Left hindlimb (tissue), 1 donor: ENCODE measurements around the gene NRSN2.

Experiments
- DNase-seq: peaks from one replicate; pipeline ENCODE4 v3.0.0-alpha.2; 2018

The NRSN2 gene

DNA sequence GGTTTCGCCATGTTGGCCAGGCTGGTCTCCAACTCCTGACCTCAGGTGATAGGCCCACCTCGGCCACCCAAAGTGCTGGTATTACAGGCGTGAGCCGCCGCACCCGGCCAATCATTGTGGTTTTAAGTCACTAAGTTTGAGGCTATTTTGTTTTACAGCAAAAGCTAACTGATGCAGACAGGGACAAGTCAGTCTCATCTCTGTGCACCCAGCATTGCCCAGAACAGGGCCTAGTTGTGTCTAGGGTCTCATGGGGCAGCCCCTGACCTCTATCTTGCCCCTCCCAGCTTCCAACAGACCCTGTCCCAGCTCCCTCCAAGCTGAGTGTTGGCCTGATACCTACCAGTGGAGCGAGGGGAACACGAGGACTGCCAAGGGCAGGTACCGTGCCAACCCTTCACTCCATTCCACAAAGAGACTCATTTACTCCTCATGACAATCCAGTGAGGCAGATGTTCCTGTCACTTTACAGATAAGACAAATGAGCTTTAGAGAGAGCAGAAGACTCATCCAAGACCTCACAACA lies 52.3 kb downstream of the NRSN2 start:
- no peak for DNase-seq

GRCh38 chr20:400128-400453 lies 53.2 kb downstream of the NRSN2 start:
- no peak for DNase-seq

DNA sequence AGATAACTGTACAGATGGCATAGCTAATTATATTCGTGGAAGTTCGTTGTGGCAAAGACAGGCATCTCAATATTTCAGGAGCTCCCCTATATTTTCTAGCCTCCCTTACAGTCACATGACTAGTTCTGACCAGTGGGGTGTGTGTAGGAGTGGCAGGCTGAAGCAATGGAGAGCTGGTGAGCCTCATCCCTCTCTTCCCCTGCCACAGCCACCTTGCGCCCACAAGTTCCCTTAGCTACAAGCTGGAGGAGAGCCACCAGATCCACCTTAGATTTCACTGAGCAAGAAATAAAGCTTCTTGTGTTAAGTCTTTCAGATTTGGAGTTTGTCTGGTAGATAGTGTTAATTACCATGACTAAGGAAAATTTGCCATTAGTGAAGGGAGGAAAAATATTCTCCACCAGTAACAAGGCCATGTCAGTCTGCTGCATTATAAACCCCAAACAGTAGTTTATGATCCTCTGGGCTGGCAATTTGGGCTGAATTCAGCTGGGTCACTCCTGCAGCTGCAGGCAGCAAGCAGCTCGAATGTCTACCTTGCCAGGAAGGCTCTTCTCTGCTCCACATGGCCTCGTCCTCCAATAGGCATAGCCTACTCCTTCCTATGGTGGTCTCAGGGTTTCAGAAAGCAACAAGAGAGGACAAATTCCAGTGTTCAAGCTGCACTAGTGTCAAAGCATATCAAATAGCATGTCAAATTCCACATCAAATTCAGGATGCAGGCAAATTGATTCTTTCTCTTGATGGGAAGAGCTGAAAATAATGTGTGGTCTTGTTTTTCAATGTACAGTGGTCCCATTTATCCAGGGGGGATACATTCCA lies 53.8 kb downstream of the NRSN2 start:
- DNase-seq: no peak

DNA sequence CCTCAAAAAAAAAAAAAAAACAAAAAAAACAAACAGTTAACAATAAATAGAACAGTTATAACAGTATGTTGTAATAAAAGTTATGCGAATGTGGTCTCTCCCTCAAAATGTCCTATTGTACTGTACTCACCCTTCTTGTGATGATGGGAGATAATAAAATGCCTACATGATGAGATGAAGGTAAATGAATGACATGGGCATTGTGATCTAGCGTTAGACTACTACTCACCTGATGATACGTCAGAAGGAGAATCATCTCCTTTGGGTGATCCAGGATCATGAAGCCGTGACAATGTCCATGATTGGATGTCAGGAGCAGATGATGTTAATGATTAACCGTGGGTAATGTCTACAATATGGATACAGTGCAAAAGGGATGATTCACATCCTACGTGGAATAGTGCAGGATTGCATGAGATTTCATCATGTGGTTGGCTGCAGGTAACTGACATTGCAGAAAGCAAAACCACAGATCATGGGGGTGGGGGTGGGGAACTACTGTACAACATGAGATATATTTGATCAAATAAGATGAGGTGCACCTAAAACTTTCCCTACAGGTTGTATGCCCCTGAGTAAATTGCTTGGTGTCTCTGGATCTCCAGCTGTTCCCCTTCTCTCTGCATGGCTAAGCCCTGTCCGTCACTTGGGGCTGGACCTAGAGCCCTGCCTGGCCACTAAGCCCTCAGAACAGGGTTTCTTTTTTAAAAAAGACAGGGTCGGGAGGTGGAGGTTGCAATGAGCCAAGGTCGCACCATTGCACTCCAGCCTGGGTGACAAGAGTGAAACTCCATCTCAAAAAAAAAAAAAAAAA lies 55.0 kb downstream of the NRSN2 start:
- DNase-seq: no peak

DNA sequence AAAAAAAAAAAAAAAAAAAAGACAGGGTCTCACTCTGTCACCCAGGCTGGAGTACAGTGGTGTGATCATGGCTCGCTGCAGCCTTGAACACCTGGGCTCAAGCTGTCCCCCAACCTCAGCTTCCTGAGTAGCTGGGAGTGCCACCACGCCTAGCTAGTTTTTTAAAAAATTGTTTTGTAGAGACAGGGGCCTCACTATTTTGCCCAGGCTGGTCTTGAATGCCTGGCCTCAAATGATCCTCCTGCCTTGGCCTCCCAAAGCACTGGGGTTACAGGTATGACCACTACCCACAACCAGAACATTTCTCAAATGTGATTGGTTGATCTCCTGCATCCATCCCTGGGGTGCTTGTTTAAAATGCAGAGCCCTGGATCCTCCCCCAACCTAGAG lies 55.6 kb downstream of the NRSN2 start:
- DNase-seq: no peak

DNA sequence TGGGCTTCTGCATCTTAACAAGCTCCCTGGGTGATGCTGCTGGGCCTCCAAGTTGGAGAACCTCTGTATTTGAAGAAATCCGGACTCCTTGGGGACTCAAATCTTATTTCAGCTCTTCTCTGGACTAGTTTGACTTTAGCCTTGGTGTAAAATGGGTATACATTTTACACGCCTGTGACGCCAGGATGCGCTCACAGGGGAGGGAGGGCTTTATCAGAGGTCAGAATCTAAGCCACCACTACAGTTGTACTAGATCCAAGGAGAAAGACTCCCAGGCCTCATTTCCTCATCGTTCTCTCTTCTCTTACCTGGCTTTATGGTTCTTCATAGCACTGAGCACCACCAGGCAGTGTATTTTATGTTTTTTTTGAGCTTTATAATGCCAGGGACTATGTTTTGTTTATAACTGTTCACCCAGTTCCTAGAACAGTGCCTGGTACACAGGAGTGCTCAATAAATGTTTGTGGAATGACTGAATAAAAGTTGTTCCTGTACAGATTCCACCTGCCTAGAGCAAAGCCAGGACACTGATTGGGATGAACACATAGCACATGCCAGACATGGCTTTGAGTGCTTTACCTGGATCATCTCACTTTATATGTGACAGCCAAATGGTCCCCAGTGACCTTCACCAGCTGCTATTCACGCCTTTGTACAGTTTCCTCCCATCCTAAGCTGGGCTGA lies 56.1 kb downstream of the NRSN2 start:
- no peak for DNase-seq

GRCh38 chr20:403582-403957 lies 56.7 kb downstream of the NRSN2 start:
- DNase-seq: no peak

DNA sequence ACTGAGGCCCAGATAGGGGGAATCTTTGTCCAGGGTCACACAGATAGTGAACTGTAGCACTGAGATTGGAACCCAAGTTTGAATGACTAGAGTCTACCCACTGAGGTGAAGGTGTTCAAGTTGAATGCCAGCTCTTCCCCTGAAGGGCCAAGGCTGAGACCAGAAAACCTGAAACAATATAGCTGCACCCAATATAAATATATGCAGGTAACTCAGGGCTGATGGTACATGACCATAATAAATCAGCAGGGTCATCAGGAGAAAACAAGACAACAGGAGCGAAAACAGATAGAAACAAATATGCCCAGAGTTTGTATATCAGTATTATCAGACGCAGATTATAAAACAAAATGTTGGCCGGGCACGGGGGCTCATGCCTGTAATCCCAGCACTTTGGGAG lies 57.2 kb downstream of the NRSN2 start:
- DNase-seq: no peak
